SU-DHL-6 (cell line): ENCODE results near the gene GMNC.

Experiments used
- H2AFZ ChIP-seq: fragments of 200-600 bp; sonication (generic); 2 replicates; pipeline ENCODE4 v1.6.1; 2014; ENCODE audit warnings: low read depth, mild to moderate bottlenecking, moderate library complexity, mixed read lengths, antibody characterized with exemption, low read length; ENCODE audit not compliant: severe bottlenecking
- H3F3A ChIP-seq: fragments of 200-600 bp; shearing (Covaris generic); 2 replicates; pipeline ENCODE4 v1.6.0; 2016; ENCODE audit warnings: antibody characterized with exemption, mild to moderate bottlenecking; ENCODE audit not compliant: insufficient read depth
- H3K27ac ChIP-seq: fragments of 200-600 bp; sonication (generic); 2 replicates; pipeline ENCODE4 v1.5.1; 2016; ENCODE audit warnings: low read depth, mild to moderate bottlenecking, low read length, moderate library complexity, mixed read lengths
- H3K27me3 ChIP-seq: fragments of 200-600 bp; sonication (generic), shearing (Covaris generic); 2 replicates; pipeline ENCODE4 v1.6.0; 2014; ENCODE audit warnings: mild to moderate bottlenecking, low read length
- H3K36me3 ChIP-seq: fragments of 200-600 bp; sonication (generic); 2 replicates; pipeline ENCODE4 v1.6.1; 2014; ENCODE audit warnings: mild to moderate bottlenecking, low read length, mixed read lengths
- H3K4me2 ChIP-seq: fragments of 300-600, 200-600 bp; shearing (Covaris generic), sonication (generic); 2 replicates; pipeline ENCODE4 v1.6.0; 2014; ENCODE audit warnings: low read length, low read depth, mild to moderate bottlenecking; ENCODE audit not compliant: poor library complexity, severe bottlenecking
- H3K4me3 ChIP-seq: fragments of 200-600 bp; sonication (generic); 2 replicates; pipeline ENCODE4 v1.5.1; 2014; ENCODE audit warnings: antibody characterized with exemption, low read length, mild to moderate bottlenecking, mixed read lengths; ENCODE audit not compliant: insufficient read depth, poor library complexity, severe bottlenecking
- H3K79me2 ChIP-seq: fragments of 200-600 bp; sonication (generic); 2 replicates; pipeline ENCODE4 v1.6.1; 2014; ENCODE audit warnings: mild to moderate bottlenecking, low read length, moderate library complexity; ENCODE audit not compliant: insufficient read depth
- H3K9ac ChIP-seq: fragments of 200-600 bp; sonication (generic); 2 replicates; pipeline ENCODE4 v1.7.0; 2014; ENCODE audit warnings: mild to moderate bottlenecking, low read length
- H3K9me2 ChIP-seq: fragments of 200-600 bp; sonication (generic); replicated peaks from 2 replicates; pipeline ENCODE4 v1.6.1; 2014; ENCODE audit warnings: low read length; ENCODE audit not compliant: insufficient read depth
- H3K9me3 ChIP-seq: fragments of 200-600 bp; sonication (generic); 2 replicates; pipeline ENCODE4 v1.6.1; 2014; ENCODE audit warnings: low read length, mixed read lengths; ENCODE audit not compliant: insufficient read depth
- H4K20me1 ChIP-seq: fragments of 200-600 bp; sonication (generic); 2 replicates; pipeline ENCODE4 v1.6.1; 2014; ENCODE audit warnings: low read depth, mild to moderate bottlenecking, antibody characterized with exemption, low read length, moderate library complexity, mixed read lengths
- EZH2phosphoT487 ChIP-seq: fragments of 200-600 bp; sonication (generic), shearing (Covaris generic); conservative IDR thresholded peaks from 2 replicates; pipeline ENCODE4 v1.6.1; 2018; ENCODE audit warnings: mild to moderate bottlenecking, antibody characterized with exemption, low read length, moderate library complexity, mixed read lengths
- TF ChIP-seq, protein P1 (sequence below): fragments of 200-600 bp; sonication (generic); IDR thresholded peaks from one replicate; pipeline ENCODE4 v1.5.1; 2017; ENCODE audit warnings: antibody characterized with exemption, mild to moderate bottlenecking, low read length, moderate library complexity; ENCODE audit not compliant: insufficient read depth, poor library complexity, severe bottlenecking

GMNC gene

DNA sequence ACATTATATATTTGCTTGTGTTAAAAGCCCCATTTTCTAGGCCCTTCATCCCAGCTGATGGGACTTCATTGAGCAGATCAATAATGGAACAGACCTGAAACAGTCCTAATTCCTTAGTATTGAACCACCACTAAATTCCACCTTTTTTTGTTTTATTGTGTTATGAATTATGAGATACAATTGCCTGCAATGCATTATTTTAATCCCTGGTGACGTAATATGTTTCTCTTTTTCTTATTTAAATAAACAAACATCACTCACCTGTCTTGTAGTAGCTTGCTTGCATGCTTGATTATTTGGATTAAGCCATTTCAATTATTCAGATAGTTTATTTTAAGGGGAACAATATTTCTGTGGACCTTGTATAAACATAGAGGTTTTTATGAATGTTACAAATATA lies 40.7 kb upstream of the GMNC start:
- TF ChIP-seq, protein P1, sequence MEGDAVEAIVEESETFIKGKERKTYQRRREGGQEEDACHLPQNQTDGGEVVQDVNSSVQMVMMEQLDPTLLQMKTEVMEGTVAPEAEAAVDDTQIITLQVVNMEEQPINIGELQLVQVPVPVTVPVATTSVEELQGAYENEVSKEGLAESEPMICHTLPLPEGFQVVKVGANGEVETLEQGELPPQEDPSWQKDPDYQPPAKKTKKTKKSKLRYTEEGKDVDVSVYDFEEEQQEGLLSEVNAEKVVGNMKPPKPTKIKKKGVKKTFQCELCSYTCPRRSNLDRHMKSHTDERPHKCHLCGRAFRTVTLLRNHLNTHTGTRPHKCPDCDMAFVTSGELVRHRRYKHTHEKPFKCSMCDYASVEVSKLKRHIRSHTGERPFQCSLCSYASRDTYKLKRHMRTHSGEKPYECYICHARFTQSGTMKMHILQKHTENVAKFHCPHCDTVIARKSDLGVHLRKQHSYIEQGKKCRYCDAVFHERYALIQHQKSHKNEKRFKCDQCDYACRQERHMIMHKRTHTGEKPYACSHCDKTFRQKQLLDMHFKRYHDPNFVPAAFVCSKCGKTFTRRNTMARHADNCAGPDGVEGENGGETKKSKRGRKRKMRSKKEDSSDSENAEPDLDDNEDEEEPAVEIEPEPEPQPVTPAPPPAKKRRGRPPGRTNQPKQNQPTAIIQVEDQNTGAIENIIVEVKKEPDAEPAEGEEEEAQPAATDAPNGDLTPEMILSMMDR = no peak
- TF ChIP-seq EZH2phosphoT487 = no peak
- no peaks in the 10 kb centered on the region for H4K20me1 ChIP-seq
- no peaks in the 10 kb centered on the region for H3F3A ChIP-seq
- no peaks in the 10 kb centered on the region for H3K79me2 ChIP-seq
- H3K4me2 ChIP-seq = no peak overlapping the region
- no peak overlapping the region for H3K27ac ChIP-seq
- H3K9ac ChIP-seq = no peak overlapping the region
- no peaks in the 10 kb centered on the region for H3K27me3 ChIP-seq
- H3K36me3 ChIP-seq = no peaks in the 10 kb centered on the region
- no peaks in the 10 kb centered on the region for H3K9me2 ChIP-seq
- no peak overlapping the region for H2AFZ ChIP-seq
- no peak overlapping the region for H3K4me3 ChIP-seq
- H3K9me3 ChIP-seq = no peaks in the 10 kb centered on the region

DNA sequence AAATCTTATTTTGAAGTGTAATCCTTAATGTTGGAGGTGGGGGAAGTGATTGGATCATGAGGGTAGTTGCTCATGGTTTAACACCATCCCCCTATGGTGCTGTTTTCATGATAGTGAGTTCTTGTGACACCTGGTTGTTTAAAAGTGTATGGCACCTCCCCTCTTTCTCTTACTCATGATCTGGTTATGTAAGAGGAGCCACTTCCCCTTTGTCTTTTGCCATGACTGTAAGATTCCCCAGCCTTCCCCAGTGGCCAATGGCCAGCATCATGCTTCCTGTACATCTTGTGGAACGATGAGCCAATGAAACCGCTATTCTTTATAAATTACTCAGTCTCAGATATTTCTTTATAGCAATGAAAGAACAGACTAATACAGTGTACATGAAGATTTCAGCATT lies 39.8 kb upstream of the GMNC start:
- H3K9me3 ChIP-seq = no peaks in the 10 kb centered on the region
- no peaks in the 10 kb centered on the region for H3K9me2 ChIP-seq
- H3K4me3 ChIP-seq = no peak overlapping the region
- H3K36me3 ChIP-seq = no peaks in the 10 kb centered on the region
- H3K27me3 ChIP-seq = no peaks in the 10 kb centered on the region
- no peak for TF ChIP-seq EZH2phosphoT487
- TF ChIP-seq, protein P1 = no peak
- H3K9ac ChIP-seq = no peak overlapping the region
- H3K27ac ChIP-seq = no peak overlapping the region
- no peak overlapping the region for H3K4me2 ChIP-seq
- no peak overlapping the region for H2AFZ ChIP-seq
- H3F3A ChIP-seq = no peaks in the 10 kb centered on the region
- no peaks in the 10 kb centered on the region for H4K20me1 ChIP-seq
- no peaks in the 10 kb centered on the region for H3K79me2 ChIP-seq

DNA sequence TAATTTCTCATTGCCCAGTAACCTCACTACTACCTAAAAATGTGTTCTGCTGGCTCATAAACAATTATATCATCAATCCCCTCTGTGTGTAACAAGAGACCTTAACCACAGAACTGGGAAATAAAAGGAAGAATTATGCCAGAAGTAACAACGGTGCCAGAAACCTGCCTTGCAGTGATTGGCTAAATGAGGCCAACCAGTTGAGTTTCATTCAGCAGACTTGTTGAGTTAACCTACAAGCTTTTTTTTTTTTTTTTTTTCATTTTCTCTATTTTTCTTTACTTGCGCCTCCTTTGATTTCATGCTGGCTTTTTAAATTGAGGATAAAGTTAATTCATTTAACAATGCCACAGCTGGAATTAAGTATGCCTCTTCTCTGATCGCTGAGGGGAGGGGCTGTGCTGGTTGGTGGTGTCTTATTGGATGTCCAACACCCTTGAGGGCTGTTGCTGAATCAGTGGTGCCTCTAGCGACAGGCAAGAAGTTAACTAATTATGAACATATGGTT lies 30.0 kb upstream of the GMNC start:
- no peak overlapping the region for H3K27ac ChIP-seq
- H3K79me2 ChIP-seq = no peaks in the 10 kb centered on the region
- no peaks in the 10 kb centered on the region for H3F3A ChIP-seq
- H3K9me3 ChIP-seq = no peaks in the 10 kb centered on the region
- no peak overlapping the region for H3K9ac ChIP-seq
- H3K4me3 ChIP-seq = no peak overlapping the region
- H3K4me2 ChIP-seq = no peak overlapping the region
- H3K27me3 ChIP-seq = no peaks in the 10 kb centered on the region
- H4K20me1 ChIP-seq = no peaks in the 10 kb centered on the region
- H3K9me2 ChIP-seq = no peaks in the 10 kb centered on the region
- no peaks in the 10 kb centered on the region for H3K36me3 ChIP-seq
- no peak overlapping the region for H2AFZ ChIP-seq
- TF ChIP-seq, protein P1 = no peak
- TF ChIP-seq EZH2phosphoT487 = no peak
